Kidney epithelial cell (primary cell): ENCODE data around the gene IFIT1. TPM values are rescaled to one million over a fixed set of nuclear protein-coding genes. Genes with fewer than 3 reads are reported as not detected.

Experiments used
- DNase-seq: peaks from one replicate; pipeline ENCODE4 v3.0.0-alpha.2; 2010; ENCODE audit warnings: low read depth
- H3K27me3 ChIP-seq: 2 replicates; pipeline ENCODE4 v1.6.0; 2011; ENCODE audit warnings: low read length; ENCODE audit not compliant: control insufficient read depth, insufficient read depth
- H3K36me3 ChIP-seq: 2 replicates; pipeline ENCODE4 v1.5.1; 2011; ENCODE audit warnings: low read length; ENCODE audit not compliant: control insufficient read depth, insufficient read depth
- H3K4me3 ChIP-seq: 2 replicates; pipeline ENCODE4 v1.5.1; 2011; ENCODE audit warnings: low read depth, mild to moderate bottlenecking, control low read depth, low read length
- CTCF ChIP-seq: IDR thresholded peaks from 2 replicates; pipeline ENCODE4 v1.5.1; 2011; ENCODE audit warnings: mild to moderate bottlenecking, moderate library complexity, low read length, control low read depth, inconsistent platforms; ENCODE audit not compliant: insufficient read depth, poor library complexity, severe bottlenecking
- total RNA-seq: library from RNA; depleted of rRNA; stranded (reverse); fragments of >200 nt; gene quantifications from 2 replicates; pipeline ENCODE4 v1.2.3, GENCODE V29; 2015

IFIT1 gene, protein sequence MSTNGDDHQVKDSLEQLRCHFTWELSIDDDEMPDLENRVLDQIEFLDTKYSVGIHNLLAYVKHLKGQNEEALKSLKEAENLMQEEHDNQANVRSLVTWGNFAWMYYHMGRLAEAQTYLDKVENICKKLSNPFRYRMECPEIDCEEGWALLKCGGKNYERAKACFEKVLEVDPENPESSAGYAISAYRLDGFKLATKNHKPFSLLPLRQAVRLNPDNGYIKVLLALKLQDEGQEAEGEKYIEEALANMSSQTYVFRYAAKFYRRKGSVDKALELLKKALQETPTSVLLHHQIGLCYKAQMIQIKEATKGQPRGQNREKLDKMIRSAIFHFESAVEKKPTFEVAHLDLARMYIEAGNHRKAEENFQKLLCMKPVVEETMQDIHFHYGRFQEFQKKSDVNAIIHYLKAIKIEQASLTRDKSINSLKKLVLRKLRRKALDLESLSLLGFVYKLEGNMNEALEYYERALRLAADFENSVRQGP
- 10.4 and 12.7 TPM in 2 replicates for total RNA-seq

- TF ChIP-seq CTCF: no peak
- DNase-seq: peak; percentile 89
- no peaks in the 10 kb centered on the region for H3K36me3 ChIP-seq
- peak within 1 kb of the TSS; percentile 51 for H3K4me3 ChIP-seq
- no peaks in the 10 kb centered on the region for H3K27me3 ChIP-seq
Measured at GRCh38 chr10:89391907-89392756, at the start of gene IFIT1. Gene IFIT1 (plus strand): TSS chr10:89392623. CDS start chr10:89392713, 90 bp downstream.

DNA sequence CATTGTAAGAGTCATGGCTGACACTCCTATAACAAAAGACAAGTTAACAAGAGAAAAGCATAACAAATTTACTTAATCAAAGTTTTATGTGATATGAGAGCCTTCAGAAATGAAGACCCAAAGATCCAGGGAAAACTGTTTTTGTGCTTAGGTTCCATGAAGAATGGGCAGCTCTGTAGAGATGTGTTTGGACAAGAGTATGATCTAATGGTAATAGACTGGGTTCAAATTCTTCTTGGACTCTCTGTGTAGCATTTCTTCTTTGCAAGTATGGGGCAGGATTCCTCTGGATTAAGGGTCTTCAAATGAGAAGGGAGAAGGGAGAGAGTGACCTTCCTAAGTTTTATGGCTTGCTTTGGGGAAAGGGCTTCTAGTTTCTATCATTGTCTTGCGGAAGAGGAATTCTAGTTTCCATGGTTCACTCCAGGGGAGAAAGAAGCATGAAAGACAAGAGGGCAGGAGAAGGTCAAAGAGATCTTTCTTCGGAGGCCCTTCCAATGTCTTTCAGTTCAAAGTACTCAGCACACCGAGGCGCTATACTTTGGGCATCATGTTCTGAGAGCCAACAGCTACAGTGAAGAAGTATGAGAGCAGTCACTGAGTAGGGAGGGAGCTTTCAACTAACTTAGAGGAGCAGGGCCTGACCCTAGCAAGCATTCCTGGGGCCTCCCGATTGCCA, 49.2 kb upstream of the IFIT1 start:
- no peaks in the 10 kb centered on the region for H3K36me3 ChIP-seq
- no peak for TF ChIP-seq CTCF
- no peak for DNase-seq
- no peak overlapping the region for H3K4me3 ChIP-seq
- no peaks in the 10 kb centered on the region for H3K27me3 ChIP-seq

- DNase-seq: no peak
- Histone ChIP-seq H3K4me3 (no peak overlapping the region), H3K36me3 (no peaks in the 10 kb centered on the region), H3K27me3 (no peaks in the 10 kb centered on the region)
- TF ChIP-seq CTCF: no peak
Measured at GRCh38 chr10:89344156-89344555, 48.3 kb upstream of the IFIT1 start.

DNA sequence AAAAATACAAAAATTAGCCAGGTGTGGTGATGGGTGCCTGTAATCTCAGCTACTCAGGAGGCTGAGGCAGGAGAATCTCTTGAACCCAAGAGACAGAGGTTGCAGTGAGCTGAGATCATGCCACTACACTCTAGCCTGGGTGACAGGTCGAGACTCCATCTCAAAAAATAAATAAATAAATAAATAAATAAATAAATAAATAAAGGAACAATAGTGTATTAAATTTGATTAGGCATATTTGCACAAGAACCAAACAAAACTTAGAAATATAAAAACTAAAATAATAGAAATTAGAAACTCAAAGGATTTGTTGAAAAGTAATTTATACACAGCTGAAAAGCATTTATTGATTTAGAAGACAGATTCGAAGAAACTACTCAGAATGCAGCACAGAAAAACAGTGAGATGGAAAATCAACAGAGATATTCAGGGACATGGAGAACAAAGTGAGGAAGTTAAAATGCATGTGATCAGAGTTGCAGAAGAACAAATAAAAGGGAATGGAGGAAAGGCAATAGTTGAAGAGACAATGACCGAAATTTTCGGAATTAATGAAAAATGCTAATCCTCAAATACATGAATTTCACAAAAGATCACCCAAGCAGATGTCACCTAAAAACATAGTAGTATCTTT, 46.9 kb upstream of the IFIT1 start:
- TF ChIP-seq CTCF: no peak
- Histone ChIP-seq H3K36me3 (no peaks in the 10 kb centered on the region), H3K4me3 (no peak overlapping the region), H3K27me3 (no peaks in the 10 kb centered on the region)
- DNase-seq: no peak

DNA sequence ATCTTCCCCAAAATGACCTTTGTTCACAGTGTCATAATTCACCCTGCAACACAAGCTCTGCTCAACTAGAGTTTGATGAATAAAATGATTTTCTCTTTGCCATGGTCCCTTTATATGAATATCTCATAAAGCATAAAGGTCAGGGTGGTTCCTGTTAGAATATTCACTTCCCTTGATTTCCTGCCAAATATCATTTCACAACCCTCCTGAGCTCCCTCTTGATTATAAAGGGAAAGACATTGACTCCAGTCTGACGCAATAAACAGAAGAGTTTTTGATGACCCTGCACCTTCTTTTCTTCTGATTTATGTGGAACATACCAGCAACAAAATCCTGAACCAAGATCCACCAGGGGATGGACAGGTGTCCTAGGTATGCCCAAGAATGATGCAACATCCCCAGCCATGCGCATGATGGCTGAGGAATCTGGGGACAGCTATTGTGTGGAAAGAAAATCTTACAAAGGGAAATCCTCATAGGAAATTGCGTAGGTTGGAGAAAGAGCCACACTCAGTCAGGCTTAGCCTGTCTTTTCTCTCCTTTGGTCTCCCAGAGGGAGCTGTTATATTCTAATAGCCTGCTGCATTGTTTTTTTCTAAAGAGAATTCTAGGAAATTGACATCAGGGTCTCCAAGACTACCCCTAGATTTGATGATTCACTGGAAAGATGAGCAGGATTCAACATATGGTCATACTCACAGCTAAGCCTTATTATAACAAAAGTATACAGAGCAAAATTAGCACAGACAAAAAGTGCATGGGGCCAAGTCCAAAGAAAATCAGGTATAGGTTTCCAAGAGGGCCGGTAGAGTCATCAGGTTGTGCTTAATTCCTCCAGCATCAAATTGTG, 45.8 kb upstream of the IFIT1 start:
- DNase-seq: no peak
- H3K4me3 ChIP-seq: no peak overlapping the region
- no peak for TF ChIP-seq CTCF
- H3K36me3 ChIP-seq: no peaks in the 10 kb centered on the region
- no peaks in the 10 kb centered on the region for H3K27me3 ChIP-seq
